Measurements from ENCODE around the gene GLOD4.
"Not testable (repeated sequence)": the region's sequence is repeated elsewhere in the genome, so short reads cannot be mapped to it uniquely, and the experiment has no call there.

The GLOD4 gene

GRCh38 chr17:802481-802880, 20.4 kb upstream of the GLOD4 start:
- no peak for DNase-seq

- DNase-seq: no peak
Measured at GRCh38 chr17:801660-802059, 19.6 kb upstream of the GLOD4 start.

GRCh38 chr17:800446-801242, 18.6 kb upstream of the GLOD4 start:
- no peak for DNase-seq

GRCh38 chr17:799261-799660, 17.2 kb upstream of the GLOD4 start:
- DNase-seq: no peak

GRCh38 chr17:798246-798645, 16.2 kb upstream of the GLOD4 start:
- DNase-seq: no peak

- no peak for DNase-seq
Measured at GRCh38 chr17:797236-797840, 15.3 kb upstream of the GLOD4 start.

- DNase-seq: no peak
Measured at GRCh38 chr17:796609-797008, 14.5 kb upstream of the GLOD4 start.

- no peak for DNase-seq
Measured at GRCh38 chr17:795721-796120, 13.6 kb upstream of the GLOD4 start.

GRCh38 chr17:795276-795675, 13.2 kb upstream of the GLOD4 start:
- DNase-seq: no peak

- peak; percentile 18 to 28 for DNase-seq
Measured at GRCh38 chr17:794876-795275, 12.8 kb upstream of the GLOD4 start.

GRCh38 chr17:792277-792676, 10.2 kb upstream of the GLOD4 start:
- no peak for DNase-seq

- no peak for DNase-seq
Measured at GRCh38 chr17:791829-792228, 9.7 kb upstream of the GLOD4 start.

GRCh38 chr17:790874-791247, 8.8 kb upstream of the GLOD4 start:
- DNase-seq: not testable (repeated sequence)

GRCh38 chr17:789931-790873, 8.1 kb upstream of the GLOD4 start:
- DNase-seq: not testable (repeated sequence)

GRCh38 chr17:789160-789840, 7.2 kb upstream of the GLOD4 start:
- DNase-seq: no peak

GRCh38 chr17:788551-788950, 6.5 kb upstream of the GLOD4 start:
- DNase-seq: no peak

- no peak for DNase-seq
Measured at GRCh38 chr17:787641-788221, 5.7 kb upstream of the GLOD4 start.

- not testable (repeated sequence) for DNase-seq
Measured at GRCh38 chr17:785901-786300, 3.8 kb upstream of the GLOD4 start.

- no peak for DNase-seq
Measured at GRCh38 chr17:784143-784542, 2.1 kb upstream of the GLOD4 start.

- no peak for DNase-seq
Measured at GRCh38 chr17:778096-778495, 4.0 kb downstream of the GLOD4 start.

- no peak for DNase-seq
Measured at GRCh38 chr17:774313-774584, 7.8 kb downstream of the GLOD4 start.

- no peak for DNase-seq
Measured at GRCh38 chr17:773467-774312, 8.4 kb downstream of the GLOD4 start.
